Suprapubic skin (tissue), 4 donors: ENCODE measurements around the gene CLEC16A. TPM values are rescaled to one million over a fixed set of nuclear protein-coding genes. Genes with fewer than 3 reads are reported as not detected.

Experiments used
- DNase-seq, 2 donors: peaks; one replicate each; pipeline ENCODE4 v3.0.0-alpha.2; 2019; ENCODE audit warnings: low spot score in 2 of 2
- H3K27ac ChIP-seq: fragments of 200-600 bp; sonication (generic); one replicate; pipeline ENCODE4 v1.5.1; 2019
- H3K27me3 ChIP-seq: fragments of 200-600 bp; sonication (generic); one replicate; pipeline ENCODE4 v1.5.1; 2019
- H3K36me3 ChIP-seq: fragments of 200-600 bp; sonication (generic); one replicate; pipeline ENCODE4 v1.5.1; 2019
- H3K4me1 ChIP-seq: fragments of 200-600 bp; sonication (generic); one replicate; pipeline ENCODE4 v1.5.1; 2019
- H3K4me3 ChIP-seq: fragments of 200-600 bp; sonication (generic); one replicate; pipeline ENCODE4 v1.5.1; 2019; ENCODE audit warnings: mild to moderate bottlenecking
- H3K9me3 ChIP-seq: fragments of 200-600 bp; sonication (generic); one replicate; pipeline ENCODE4 v1.5.1; 2019
- CTCF ChIP-seq, 2 donors: fragments of 200-600 bp in 1 of 2; fragments of 450-650 bp in 1 of 2; sonication (generic) in 1 of 2; IDR thresholded peaks; one replicate each; pipeline ENCODE4 v1.5.1; 2016 to 2019; ENCODE audit warnings: antibody characterized with exemption in 2 of 2, mild to moderate bottlenecking in 1 of 2, moderate library complexity in 1 of 2
- EP300 ChIP-seq: sonication (generic); formaldehyde crosslinking; IDR thresholded peaks from one replicate; pipeline ENCODE4 v1.6.1; 2017; ENCODE audit warnings: antibody characterized with exemption
- POLR2A ChIP-seq, 2 donors: fragments of 450-650 bp; IDR thresholded peaks; one replicate each; pipeline ENCODE4 v1.6.1; 2017; ENCODE audit warnings: antibody characterized with exemption in 2 of 2, mild to moderate bottlenecking in 2 of 2, moderate library complexity in 2 of 2
- POLR2AphosphoS5 ChIP-seq, 3 donors: sonication (generic); formaldehyde crosslinking; IDR thresholded peaks; one replicate each; pipeline ENCODE4 v1.6.1; 2017; ENCODE audit warnings: antibody characterized with exemption in 3 of 3
- WGBS: methylation state at CpG from one replicate; pipeline ENCODE4 v1.1.5; 2018; 5-methylcytosine and 5-hydroxymethylcytosine counted together
- total RNA-seq, 4 donors: library from RNA; depleted of rRNA; stranded (reverse); fragments of >200 nt; gene quantifications; one replicate each; pipeline ENCODE4 v1.1.0, GENCODE V29; 2016

The CLEC16A gene
- total RNA-seq, 4 donors from 2014 or later: 37.2 to 62.3 (median 39.0) TPM

GRCh38 chr16:11071829-11072228, 127.5 kb downstream of the CLEC16A start:
- no peaks in the 10 kb centered on the region for H3K27me3 ChIP-seq
- DNase-seq: no peak
- no peak overlapping the region for H3K4me3 ChIP-seq
- no peak for TF ChIP-seq POLR2A (IDR thresholded peaks at IDR 0.05)
- TF ChIP-seq POLR2AphosphoS5 (IDR thresholded peaks at IDR 0.05): no peak
- TF ChIP-seq CTCF (IDR thresholded peaks at IDR 0.05): no peak
- no peak for TF ChIP-seq EP300
- no peak overlapping the region for H3K27ac ChIP-seq
- no peaks in the 10 kb centered on the region for H3K9me3 ChIP-seq
- 87% methylated on average over 5 of the region's 5 CpGs for WGBS
- H3K4me1 ChIP-seq: no peaks in the 10 kb centered on the region
- H3K36me3 ChIP-seq: peaks cover 4% of the 10 kb centered on the region

- WGBS: 81% methylated on average over 5 of the region's 5 CpGs
- TF ChIP-seq POLR2AphosphoS5 (IDR thresholded peaks at IDR 0.05): no peak
- no peak for TF ChIP-seq POLR2A (IDR thresholded peaks at IDR 0.05)
- no peak for TF ChIP-seq CTCF (IDR thresholded peaks at IDR 0.05)
- TF ChIP-seq EP300: no peak
- no peak overlapping the region for H3K27ac ChIP-seq
- H3K36me3 ChIP-seq: peaks cover 4% of the 10 kb centered on the region
- peaks cover 2% of the 10 kb centered on the region for H3K4me1 ChIP-seq
- H3K4me3 ChIP-seq: no peak overlapping the region
- no peak for DNase-seq
- H3K9me3 ChIP-seq: no peaks in the 10 kb centered on the region
- H3K27me3 ChIP-seq: no peaks in the 10 kb centered on the region
Measured at GRCh38 chr16:11072420-11073153, 128.2 kb downstream of the CLEC16A start.

GRCh38 chr16:11073407-11073999, 129.1 kb downstream of the CLEC16A start:
- Histone ChIP-seq H3K27me3 (no peaks in the 10 kb centered on the region), H3K9me3 (no peaks in the 10 kb centered on the region), H3K27ac (no peak overlapping the region), H3K4me1 (peaks cover 11% of the 10 kb centered on the region), H3K4me3 (no peak overlapping the region), H3K36me3 (peaks cover 4% of the 10 kb centered on the region)
- DNase-seq: no peak
- WGBS: 76% methylated on average over 11 of the region's 11 CpGs
- TF ChIP-seq CTCF (IDR thresholded peaks at IDR 0.05) (no peak), EP300 (no peak), POLR2AphosphoS5 (IDR thresholded peaks at IDR 0.05) (no peak), POLR2A (IDR thresholded peaks at IDR 0.05) (no peak)

- H3K27ac ChIP-seq: no peak overlapping the region
- TF ChIP-seq CTCF (IDR thresholded peaks at IDR 0.05) (no peak), POLR2AphosphoS5 (IDR thresholded peaks at IDR 0.05) (no peak), EP300 (no peak), POLR2A (IDR thresholded peaks at IDR 0.05) (no peak)
Measured at GRCh38 chr16:11074131-11074530, 129.8 kb downstream of the CLEC16A start.

GRCh38 chr16:11075163-11075562, 130.8 kb downstream of the CLEC16A start:
- no peaks in the 10 kb centered on the region for H3K9me3 ChIP-seq
- TF ChIP-seq EP300: no peak
- no peak for TF ChIP-seq POLR2AphosphoS5 (IDR thresholded peaks at IDR 0.05)
- no peak for TF ChIP-seq CTCF (IDR thresholded peaks at IDR 0.05)
- TF ChIP-seq POLR2A (IDR thresholded peaks at IDR 0.05): no peak
- no peak for DNase-seq
- 94% methylated on average over 3 of the region's 4 CpGs for WGBS
- H3K4me3 ChIP-seq: no peak overlapping the region
- no peaks in the 10 kb centered on the region for H3K27me3 ChIP-seq
- H3K4me1 ChIP-seq: peaks cover 27% of the 10 kb centered on the region
- peaks cover 5% of the 10 kb centered on the region for H3K36me3 ChIP-seq
- H3K27ac ChIP-seq: no peak overlapping the region

More at GRCh38 chr16:11074131-11074530, 129.8 kb downstream of the CLEC16A start:
- H3K27me3 ChIP-seq: no peaks in the 10 kb centered on the region
- no peak for DNase-seq
- H3K36me3 ChIP-seq: peaks cover 4% of the 10 kb centered on the region
- no peaks in the 10 kb centered on the region for H3K9me3 ChIP-seq
- no peak overlapping the region for H3K4me3 ChIP-seq
- H3K4me1 ChIP-seq: peaks cover 17% of the 10 kb centered on the region
